GM23338 (cell line): ENCODE data around the gene GNB1L. TPM values are rescaled to one million over a fixed set of nuclear protein-coding genes. Genes with fewer than 3 reads are reported as not detected.
A peak's percentile ranks its signal among the peaks of the same experiment; 100 is the strongest.

Experiments used
- ATAC-seq: fragments of 200-7000 bp; cut with Tn5 transposase; 3 replicates; pipeline ENCODE4 v1.9.1; 2020
- DNase-seq: peaks from one replicate; pipeline ENCODE4 v3.0.0-alpha.2; 2015; ENCODE audit warnings: low spot score
- H2AFZ ChIP-seq: fragments of 200-600 bp; sonication (generic); 2 replicates; pipeline ENCODE4 v1.8.0; 2016; ENCODE audit warnings: antibody characterized with exemption, mild to moderate bottlenecking, moderate library complexity
- H3F3A ChIP-seq: fragments of 200-600 bp; sonication (generic); replicated peaks from 2 replicates; pipeline ENCODE4 v1.8.0; 2017; ENCODE audit warnings: antibody characterized with exemption, mixed run types, low read depth
- H3K27ac ChIP-seq: fragments of 200-600 bp; sonication (generic); 2 replicates; pipeline ENCODE4 v1.6.1; 2016; ENCODE audit warnings: low read depth
- H3K27me3 ChIP-seq: fragments of 200-600 bp; sonication (generic); 2 replicates; pipeline ENCODE4 v1.8.0; 2016; ENCODE audit warnings: mild to moderate bottlenecking, mixed run types, moderate library complexity; ENCODE audit not compliant: insufficient read depth
- H3K36me3 ChIP-seq: fragments of 200-600 bp; sonication (generic); 2 replicates; pipeline ENCODE4 v1.8.0; 2016; ENCODE audit warnings: mild to moderate bottlenecking; ENCODE audit not compliant: insufficient read depth
- H3K4me1 ChIP-seq: fragments of 200-600 bp; sonication (generic); 2 replicates; pipeline ENCODE4 v1.8.0; 2016; ENCODE audit warnings: mild to moderate bottlenecking, moderate library complexity; ENCODE audit not compliant: insufficient read depth
- H3K4me2 ChIP-seq: fragments of 200-600 bp; sonication (generic); 2 replicates; pipeline ENCODE4 v1.7.1; 2017; ENCODE audit warnings: mixed run types
- H3K4me3 ChIP-seq: fragments of 200-600 bp; sonication (generic); 2 replicates; pipeline ENCODE4 v1.6.1; 2016; ENCODE audit warnings: mixed run types
- H3K79me2 ChIP-seq: fragments of 200-600 bp; sonication (generic); replicated peaks from 2 replicates; pipeline ENCODE4 v1.8.0; 2017; ENCODE audit warnings: mild to moderate bottlenecking; ENCODE audit not compliant: insufficient read depth
- H3K9me2 ChIP-seq: fragments of 200-600 bp; sonication (generic); 2 replicates; pipeline ENCODE4 v1.8.0; 2017; ENCODE audit not compliant: insufficient read depth
- H4K20me1 ChIP-seq: fragments of 200-600 bp; sonication (generic); replicated peaks from 2 replicates; pipeline ENCODE4 v1.8.0; 2017; ENCODE audit warnings: mild to moderate bottlenecking; ENCODE audit not compliant: insufficient read depth
- H3K27ac Mint-ChIP-seq: 2 replicates; pipeline ENCODE4 v1.8.0; 2020; ENCODE audit warnings: inconsistent platforms, mild to moderate bottlenecking, moderate library complexity, mixed read lengths
- H3K27me3 Mint-ChIP-seq: 3 replicates; pipeline ENCODE4 v1.8.0; 2022; ENCODE audit warnings: low read depth, mild to moderate bottlenecking, moderate library complexity, mixed read lengths, inconsistent platforms; ENCODE audit not compliant: insufficient read depth, poor library complexity
- H3K36me3 Mint-ChIP-seq: 3 replicates; pipeline ENCODE4 v1.8.0; 2021; ENCODE audit warnings: low read depth, mild to moderate bottlenecking, inconsistent platforms, moderate library complexity, mixed read lengths
- H3K4me1 Mint-ChIP-seq: 3 replicates; pipeline ENCODE4 v1.8.0; 2020; ENCODE audit warnings: mild to moderate bottlenecking, inconsistent platforms, mixed read lengths
- H3K4me3 Mint-ChIP-seq: 3 replicates; pipeline ENCODE4 v1.8.0; 2021; ENCODE audit warnings: moderate library complexity, mild to moderate bottlenecking, inconsistent platforms, mixed read lengths
- H3K9me3 Mint-ChIP-seq: 3 replicates; pipeline ENCODE4 v1.8.0; 2020; ENCODE audit warnings: moderate library complexity, mild to moderate bottlenecking, inconsistent platforms, mixed read lengths
- CREB1 ChIP-seq: fragments of 250-450 bp; sonication (Bioruptor Pico); IDR thresholded peaks from 2 replicates; pipeline ENCODE4 v1.5.0; 2020; ENCODE audit warnings: low read depth, mild to moderate bottlenecking, moderate library complexity
- EZH2 ChIP-seq: fragments of 200-600 bp; sonication (generic); IDR thresholded peaks from one replicate; pipeline ENCODE4 v1.8.0; 2017; ENCODE audit warnings: antibody characterized with exemption, mild to moderate bottlenecking, low read depth; ENCODE audit not compliant: unreplicated experiment
- JUNB ChIP-seq: IDR thresholded peaks from one replicate; pipeline ENCODE4 v1.6.1; 2016; ENCODE audit warnings: antibody characterized with exemption; ENCODE audit not compliant: unreplicated experiment
- NANOG ChIP-seq: IDR thresholded peaks from 2 replicates; pipeline ENCODE4 v1.6.1; 2016; ENCODE audit warnings: antibody characterized with exemption, borderline replicate concordance
- POLR2AphosphoS5 ChIP-seq: IDR thresholded peaks from 2 replicates; pipeline ENCODE4 v1.6.1; 2016; ENCODE audit warnings: antibody characterized with exemption, low read depth
- REST ChIP-seq: IDR thresholded peaks from one replicate; pipeline ENCODE4 v1.6.1; 2018; ENCODE audit warnings: antibody characterized with exemption; ENCODE audit not compliant: unreplicated experiment
- STAT1 ChIP-seq: IDR thresholded peaks from one replicate; pipeline ENCODE4 v1.6.1; 2016; ENCODE audit warnings: antibody characterized with exemption; ENCODE audit not compliant: unreplicated experiment
- ZNF114 ChIP-seq: fragments of 250-450 bp; sonication (Bioruptor Pico); IDR thresholded peaks from 2 replicates; pipeline ENCODE4 v1.5.0; 2020; ENCODE audit warnings: mild to moderate bottlenecking, moderate library complexity
- ZNF331 ChIP-seq: fragments of 250-450 bp; sonication (Bioruptor Pico); IDR thresholded peaks from 2 replicates; pipeline ENCODE4 v1.5.0; 2020; ENCODE audit warnings: low read depth, mild to moderate bottlenecking, moderate library complexity
- polyA plus RNA-seq: library from polyadenylated mRNA; unstranded; fragments of >200 nt; fragmentation: Nextera tagmentation; extraction: Ambion mirVana; gene quantifications from 2 replicates; pipeline ENCODE4 v1.2.1, GENCODE V29; 2016
- total RNA-seq: library from RNA; depleted of rRNA; stranded (reverse); fragments of >200 nt; shearing (Covaris generic); gene quantifications from 2 replicates; pipeline ENCODE4 v1.2.3, GENCODE V29; 2014
- TF ChIP-seq, protein P1 (sequence below): IDR thresholded peaks from 2 replicates; pipeline ENCODE4 v1.6.1; 2016; ENCODE audit warnings: antibody characterized with exemption
- TF ChIP-seq, protein P2 (sequence below): fragments of 250-450 bp; sonication (Bioruptor Pico); IDR thresholded peaks from 2 replicates; pipeline ENCODE4 v1.5.0; 2020; ENCODE audit warnings: mild to moderate bottlenecking, moderate library complexity

GNB1L gene
- total and polyA plus RNA-seq, 2 experiments from 2014 or later = 15.2 to 27.8 TPM

DNA sequence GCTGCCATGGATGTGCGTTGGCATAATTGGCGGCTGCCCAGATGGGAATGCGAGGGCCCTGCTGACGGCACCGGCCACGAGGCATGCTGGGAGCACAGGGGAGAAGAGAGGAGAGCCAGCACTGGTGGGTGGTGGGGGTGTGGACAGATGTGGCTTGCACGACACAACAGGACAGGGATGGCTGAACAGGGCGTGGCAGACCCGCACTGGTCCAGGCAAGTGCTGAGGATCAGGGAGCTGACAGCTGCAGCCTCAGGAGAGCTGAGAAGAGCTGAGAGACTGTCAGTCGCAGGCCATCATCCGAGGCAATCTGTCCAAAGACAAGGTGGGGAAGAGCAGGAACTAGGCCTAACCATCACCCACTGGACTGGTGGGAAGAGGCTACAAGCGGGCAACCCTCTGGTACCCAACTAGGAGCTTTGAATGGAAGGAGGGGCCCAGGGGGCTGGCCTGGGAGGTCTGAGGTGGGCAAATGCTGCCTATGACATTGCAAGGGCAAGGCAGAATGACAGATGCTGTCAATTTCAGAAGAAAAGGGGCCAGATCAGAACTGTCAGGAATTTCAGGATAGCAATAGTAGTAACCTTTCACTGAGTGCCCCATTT, 2.4 kb downstream of the GNB1L start:
- Histone ChIP-seq H3K4me1 (peaks cover 19% of the 10 kb centered on the region; the same call in 1 of the 2 replicates), H3K27me3 (no peaks in the 10 kb centered on the region), H3K4me2 (no peak overlapping the region), H3K79me2 (peaks cover 45% of the 10 kb centered on the region), H3K4me3 (no peak overlapping the region; the same call in 1 of the 2 replicates), H3K9me2 (no peaks in the 10 kb centered on the region), H2AFZ (no peak overlapping the region), H3K36me3 (no peaks in the 10 kb centered on the region; the same call in 1 of the 2 replicates), H4K20me1 (peaks cover 4% of the 10 kb centered on the region; the same call in 1 of the 2 replicates), H3F3A (0 out of 2 replicates have a peak, but pooled peaks cover 4% of the 10 kb centered on the region), H3K27ac (no peak overlapping the region)
- TF ChIP-seq, protein P1, sequence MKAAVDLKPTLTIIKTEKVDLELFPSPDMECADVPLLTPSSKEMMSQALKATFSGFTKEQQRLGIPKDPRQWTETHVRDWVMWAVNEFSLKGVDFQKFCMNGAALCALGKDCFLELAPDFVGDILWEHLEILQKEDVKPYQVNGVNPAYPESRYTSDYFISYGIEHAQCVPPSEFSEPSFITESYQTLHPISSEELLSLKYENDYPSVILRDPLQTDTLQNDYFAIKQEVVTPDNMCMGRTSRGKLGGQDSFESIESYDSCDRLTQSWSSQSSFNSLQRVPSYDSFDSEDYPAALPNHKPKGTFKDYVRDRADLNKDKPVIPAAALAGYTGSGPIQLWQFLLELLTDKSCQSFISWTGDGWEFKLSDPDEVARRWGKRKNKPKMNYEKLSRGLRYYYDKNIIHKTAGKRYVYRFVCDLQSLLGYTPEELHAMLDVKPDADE = no peak
- TF ChIP-seq POLR2AphosphoS5 (no peak), NANOG (no peak), STAT1 (no peak), JUNB (no peak), CREB1 (CRISPR knock-in tag) (no peak), EZH2 (no peak), ZNF331 (CRISPR knock-in tag) (no peak), REST (no peak), ZNF114 (CRISPR knock-in tag) (no peak)
- TF ChIP-seq, protein P2, sequence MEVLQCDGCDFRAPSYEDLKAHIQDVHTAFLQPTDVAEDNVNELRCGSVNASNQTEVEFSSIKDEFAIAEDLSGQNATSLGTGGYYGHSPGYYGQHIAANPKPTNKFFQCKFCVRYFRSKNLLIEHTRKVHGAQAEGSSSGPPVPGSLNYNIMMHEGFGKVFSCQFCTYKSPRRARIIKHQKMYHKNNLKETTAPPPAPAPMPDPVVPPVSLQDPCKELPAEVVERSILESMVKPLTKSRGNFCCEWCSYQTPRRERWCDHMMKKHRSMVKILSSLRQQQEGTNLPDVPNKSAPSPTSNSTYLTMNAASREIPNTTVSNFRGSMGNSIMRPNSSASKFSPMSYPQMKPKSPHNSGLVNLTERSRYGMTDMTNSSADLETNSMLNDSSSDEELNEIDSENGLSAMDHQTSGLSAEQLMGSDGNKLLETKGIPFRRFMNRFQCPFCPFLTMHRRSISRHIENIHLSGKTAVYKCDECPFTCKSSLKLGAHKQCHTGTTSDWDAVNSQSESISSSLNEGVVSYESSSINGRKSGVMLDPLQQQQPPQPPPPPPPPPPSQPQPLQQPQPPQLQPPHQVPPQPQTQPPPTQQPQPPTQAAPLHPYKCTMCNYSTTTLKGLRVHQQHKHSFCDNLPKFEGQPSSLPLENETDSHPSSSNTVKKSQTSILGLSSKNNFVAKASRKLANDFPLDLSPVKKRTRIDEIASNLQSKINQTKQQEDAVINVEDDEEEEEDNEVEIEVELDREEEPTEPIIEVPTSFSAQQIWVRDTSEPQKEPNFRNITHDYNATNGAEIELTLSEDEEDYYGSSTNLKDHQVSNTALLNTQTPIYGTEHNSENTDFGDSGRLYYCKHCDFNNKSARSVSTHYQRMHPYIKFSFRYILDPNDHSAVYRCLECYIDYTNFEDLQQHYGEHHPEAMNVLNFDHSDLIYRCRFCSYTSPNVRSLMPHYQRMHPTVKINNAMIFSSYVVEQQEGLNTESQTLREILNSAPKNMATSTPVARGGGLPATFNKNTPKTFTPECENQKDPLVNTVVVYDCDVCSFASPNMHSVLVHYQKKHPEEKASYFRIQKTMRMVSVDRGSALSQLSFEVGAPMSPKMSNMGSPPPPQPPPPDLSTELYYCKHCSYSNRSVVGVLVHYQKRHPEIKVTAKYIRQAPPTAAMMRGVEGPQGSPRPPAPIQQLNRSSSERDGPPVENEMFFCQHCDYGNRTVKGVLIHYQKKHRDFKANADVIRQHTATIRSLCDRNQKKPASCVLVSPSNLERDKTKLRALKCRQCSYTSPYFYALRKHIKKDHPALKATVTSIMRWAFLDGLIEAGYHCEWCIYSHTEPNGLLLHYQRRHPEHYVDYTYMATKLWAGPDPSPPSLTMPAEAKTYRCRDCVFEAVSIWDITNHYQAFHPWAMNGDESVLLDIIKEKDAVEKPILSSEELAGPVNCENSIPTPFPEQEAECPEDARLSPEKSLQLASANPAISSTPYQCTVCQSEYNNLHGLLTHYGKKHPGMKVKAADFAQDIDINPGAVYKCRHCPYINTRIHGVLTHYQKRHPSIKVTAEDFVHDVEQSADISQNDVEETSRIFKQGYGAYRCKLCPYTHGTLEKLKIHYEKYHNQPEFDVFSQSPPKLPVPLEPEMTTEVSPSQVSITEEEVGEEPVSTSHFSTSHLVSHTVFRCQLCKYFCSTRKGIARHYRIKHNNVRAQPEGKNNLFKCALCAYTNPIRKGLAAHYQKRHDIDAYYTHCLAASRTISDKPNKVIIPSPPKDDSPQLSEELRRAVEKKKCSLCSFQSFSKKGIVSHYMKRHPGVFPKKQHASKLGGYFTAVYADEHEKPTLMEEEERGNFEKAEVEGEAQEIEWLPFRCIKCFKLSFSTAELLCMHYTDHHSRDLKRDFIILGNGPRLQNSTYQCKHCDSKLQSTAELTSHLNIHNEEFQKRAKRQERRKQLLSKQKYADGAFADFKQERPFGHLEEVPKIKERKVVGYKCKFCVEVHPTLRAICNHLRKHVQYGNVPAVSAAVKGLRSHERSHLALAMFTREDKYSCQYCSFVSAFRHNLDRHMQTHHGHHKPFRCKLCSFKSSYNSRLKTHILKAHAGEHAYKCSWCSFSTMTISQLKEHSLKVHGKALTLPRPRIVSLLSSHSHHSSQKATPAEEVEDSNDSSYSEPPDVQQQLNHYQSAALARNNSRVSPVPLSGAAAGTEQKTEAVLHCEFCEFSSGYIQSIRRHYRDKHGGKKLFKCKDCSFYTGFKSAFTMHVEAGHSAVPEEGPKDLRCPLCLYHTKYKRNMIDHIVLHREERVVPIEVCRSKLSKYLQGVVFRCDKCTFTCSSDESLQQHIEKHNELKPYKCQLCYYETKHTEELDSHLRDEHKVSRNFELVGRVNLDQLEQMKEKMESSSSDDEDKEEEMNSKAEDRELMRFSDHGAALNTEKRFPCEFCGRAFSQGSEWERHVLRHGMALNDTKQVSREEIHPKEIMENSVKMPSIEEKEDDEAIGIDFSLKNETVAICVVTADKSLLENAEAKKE (CRISPR knock-in tag) = no peak
- peak overlapping the region; percentile 98; the same call in 2 of the 3 replicates for H3K4me3 Mint-ChIP-seq
- ATAC-seq (no peak), DNase-seq (no peak)
- H3K4me1 Mint-ChIP-seq = peaks cover 31% of the 10 kb centered on the region
- no peak overlapping the region for H3K27ac Mint-ChIP-seq
- peaks cover 41% of the 10 kb centered on the region for H3K36me3 Mint-ChIP-seq
- no peaks in the 10 kb centered on the region; the same call in 2 of the 3 replicates for H3K9me3 Mint-ChIP-seq
- H3K27me3 Mint-ChIP-seq = peaks cover 21% of the 10 kb centered on the region
